ENCODE measurements around the gene AP3B1.
A peak's percentile ranks its signal among the peaks of the same experiment; 100 is the strongest.

AP3B1 gene

GRCh38 chr5:78025540-78025939 lies 269.0 kb downstream of the AP3B1 start:
- H3K27ac Mint-ChIP-seq, result no peak overlapping the region
- peaks cover 20% of the 10 kb centered on the region for H3K36me3 Mint-ChIP-seq (ENCODE audit: low read depth)
- TF ChIP-seq, protein P1, sequence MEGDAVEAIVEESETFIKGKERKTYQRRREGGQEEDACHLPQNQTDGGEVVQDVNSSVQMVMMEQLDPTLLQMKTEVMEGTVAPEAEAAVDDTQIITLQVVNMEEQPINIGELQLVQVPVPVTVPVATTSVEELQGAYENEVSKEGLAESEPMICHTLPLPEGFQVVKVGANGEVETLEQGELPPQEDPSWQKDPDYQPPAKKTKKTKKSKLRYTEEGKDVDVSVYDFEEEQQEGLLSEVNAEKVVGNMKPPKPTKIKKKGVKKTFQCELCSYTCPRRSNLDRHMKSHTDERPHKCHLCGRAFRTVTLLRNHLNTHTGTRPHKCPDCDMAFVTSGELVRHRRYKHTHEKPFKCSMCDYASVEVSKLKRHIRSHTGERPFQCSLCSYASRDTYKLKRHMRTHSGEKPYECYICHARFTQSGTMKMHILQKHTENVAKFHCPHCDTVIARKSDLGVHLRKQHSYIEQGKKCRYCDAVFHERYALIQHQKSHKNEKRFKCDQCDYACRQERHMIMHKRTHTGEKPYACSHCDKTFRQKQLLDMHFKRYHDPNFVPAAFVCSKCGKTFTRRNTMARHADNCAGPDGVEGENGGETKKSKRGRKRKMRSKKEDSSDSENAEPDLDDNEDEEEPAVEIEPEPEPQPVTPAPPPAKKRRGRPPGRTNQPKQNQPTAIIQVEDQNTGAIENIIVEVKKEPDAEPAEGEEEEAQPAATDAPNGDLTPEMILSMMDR (IDR thresholded peaks at IDR 0.05), result no peak
- no peaks in the 10 kb centered on the region for H3K9me3 Mint-ChIP-seq
- H3K4me1 Mint-ChIP-seq, result peaks cover 4% of the 10 kb centered on the region
- H3K4me3 Mint-ChIP-seq, result no peak overlapping the region
- no peaks in the 10 kb centered on the region for H3K27me3 Mint-ChIP-seq (ENCODE audit: low read depth, poor library complexity)
- DNase-seq, result no peak

- Mint-ChIP-seq H3K27me3 (ENCODE audit: low read depth, poor library complexity) (peaks cover 19% of the 10 kb centered on the region), H3K9me3 (no peaks in the 10 kb centered on the region), H3K4me3 (no peak overlapping the region), H3K27ac (no peak overlapping the region), H3K36me3 (ENCODE audit: low read depth) (no peaks in the 10 kb centered on the region), H3K4me1 (no peaks in the 10 kb centered on the region)
- TF ChIP-seq, protein P1 (IDR thresholded peaks at IDR 0.05), result no peak
- no peak for DNase-seq
Measured at GRCh38 chr5:78019744-78020143, 274.8 kb downstream of the AP3B1 start.

DNA sequence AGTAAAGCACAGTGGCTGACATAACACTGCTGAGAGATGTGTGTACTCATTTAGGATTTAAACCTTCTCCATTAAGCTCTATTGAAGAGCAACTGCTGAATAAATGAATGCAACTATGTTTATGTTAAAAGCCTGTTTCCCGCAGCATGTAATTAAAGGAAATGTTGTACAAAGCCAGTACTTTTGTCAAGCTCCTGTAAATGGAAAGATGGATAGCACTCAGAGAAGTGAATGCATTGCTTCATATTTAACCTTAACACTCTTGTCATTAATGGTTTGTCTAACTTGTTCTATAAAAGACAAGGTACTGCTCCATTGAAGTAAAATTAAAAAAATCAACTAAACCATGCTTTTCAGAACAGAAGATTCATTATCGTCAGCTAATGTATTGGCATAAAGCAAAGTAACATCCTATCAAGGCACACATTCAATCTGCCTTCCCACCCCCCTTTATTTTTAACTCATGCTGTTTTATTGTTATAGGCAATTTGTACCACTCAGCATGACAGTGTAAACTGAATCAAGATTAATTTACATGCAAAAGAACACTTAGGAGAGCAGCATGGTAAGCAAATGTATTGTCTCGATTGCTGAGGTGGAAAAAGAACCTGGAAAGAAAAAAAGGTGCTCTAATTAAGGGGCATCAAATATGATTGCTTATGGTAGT lies 277.5 kb downstream of the AP3B1 start:
- Mint-ChIP-seq H3K9me3 (no peaks in the 10 kb centered on the region), H3K4me3 (no peak overlapping the region), H3K4me1 (no peaks in the 10 kb centered on the region), H3K27me3 (ENCODE audit: low read depth, poor library complexity) (peaks cover 19% of the 10 kb centered on the region), H3K36me3 (ENCODE audit: low read depth) (peaks cover 11% of the 10 kb centered on the region), H3K27ac (no peak overlapping the region)
- TF ChIP-seq, protein P1 (IDR thresholded peaks at IDR 0.05), result no peak
- DNase-seq, result no peak

DNA sequence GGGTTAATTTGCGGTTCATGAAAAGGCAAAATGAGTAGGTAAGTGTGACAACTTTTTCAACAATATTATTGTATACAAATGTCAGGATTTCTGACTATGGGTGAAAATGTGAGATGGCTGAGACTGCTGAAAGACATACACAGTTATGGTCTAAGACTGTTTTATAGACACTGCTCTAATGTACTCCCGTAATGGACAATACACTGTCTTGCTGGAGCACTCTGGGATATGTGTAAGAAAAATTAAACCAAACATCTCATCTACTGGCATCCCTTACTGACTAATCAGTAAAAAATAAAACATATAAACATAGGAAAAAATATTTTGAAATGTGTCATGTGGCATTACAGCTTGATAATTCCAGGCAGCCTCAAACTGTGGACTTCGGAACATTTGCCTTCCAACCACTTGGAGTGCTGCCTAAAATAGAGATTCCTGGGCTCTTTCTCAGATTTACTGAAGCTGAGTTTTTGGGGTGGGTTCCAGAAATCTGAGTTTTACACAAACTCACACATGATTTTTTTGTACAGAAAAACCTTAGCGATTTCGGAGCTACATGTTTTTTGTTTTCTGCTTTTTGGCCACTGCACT lies 284.5 kb downstream of the AP3B1 start:
- DNase-seq, result no peak
- no peak overlapping the region for H3K27ac Mint-ChIP-seq
- peaks cover 11% of the 10 kb centered on the region for H3K36me3 Mint-ChIP-seq (ENCODE audit: low read depth)
- no peak overlapping the region for H3K4me3 Mint-ChIP-seq
- H3K4me1 Mint-ChIP-seq, result peaks cover 9% of the 10 kb centered on the region
- H3K27me3 Mint-ChIP-seq (ENCODE audit: low read depth, poor library complexity), result no peaks in the 10 kb centered on the region
- TF ChIP-seq, protein P1 (IDR thresholded peaks at IDR 0.05), result no peak
- H3K9me3 Mint-ChIP-seq, result no peaks in the 10 kb centered on the region

GRCh38 chr5:78008356-78008967 lies 286.0 kb downstream of the AP3B1 start:
- H3K36me3 Mint-ChIP-seq (ENCODE audit: low read depth), result peaks cover 1% of the 10 kb centered on the region
- peaks cover 24% of the 10 kb centered on the region for H3K4me1 Mint-ChIP-seq

More at GRCh38 chr5:78008356-78008967, 286.0 kb downstream of the AP3B1 start:
- Mint-ChIP-seq H3K9me3 (no peaks in the 10 kb centered on the region), H3K27me3 (ENCODE audit: low read depth, poor library complexity) (no peaks in the 10 kb centered on the region), H3K27ac (no peak overlapping the region), H3K4me3 (no peak overlapping the region)
- TF ChIP-seq, protein P1 (IDR thresholded peaks at IDR 0.05), result peak; percentile 96
- peak; percentile 17 for DNase-seq
